HG02759 (cell line): ENCODE results near the gene TRIM47.

Source experiments
- ATAC-seq: cut with Tn5 transposase; IDR thresholded peaks from one replicate; pipeline ENCODE4 v1.9.1; 2021; ENCODE audit warnings: mild to moderate bottlenecking, moderate library complexity; ENCODE audit not compliant: unreplicated experiment

The TRIM47 gene, protein sequence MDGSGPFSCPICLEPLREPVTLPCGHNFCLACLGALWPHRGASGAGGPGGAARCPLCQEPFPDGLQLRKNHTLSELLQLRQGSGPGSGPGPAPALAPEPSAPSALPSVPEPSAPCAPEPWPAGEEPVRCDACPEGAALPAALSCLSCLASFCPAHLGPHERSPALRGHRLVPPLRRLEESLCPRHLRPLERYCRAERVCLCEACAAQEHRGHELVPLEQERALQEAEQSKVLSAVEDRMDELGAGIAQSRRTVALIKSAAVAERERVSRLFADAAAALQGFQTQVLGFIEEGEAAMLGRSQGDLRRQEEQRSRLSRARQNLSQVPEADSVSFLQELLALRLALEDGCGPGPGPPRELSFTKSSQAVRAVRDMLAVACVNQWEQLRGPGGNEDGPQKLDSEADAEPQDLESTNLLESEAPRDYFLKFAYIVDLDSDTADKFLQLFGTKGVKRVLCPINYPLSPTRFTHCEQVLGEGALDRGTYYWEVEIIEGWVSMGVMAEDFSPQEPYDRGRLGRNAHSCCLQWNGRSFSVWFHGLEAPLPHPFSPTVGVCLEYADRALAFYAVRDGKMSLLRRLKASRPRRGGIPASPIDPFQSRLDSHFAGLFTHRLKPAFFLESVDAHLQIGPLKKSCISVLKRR

DNA sequence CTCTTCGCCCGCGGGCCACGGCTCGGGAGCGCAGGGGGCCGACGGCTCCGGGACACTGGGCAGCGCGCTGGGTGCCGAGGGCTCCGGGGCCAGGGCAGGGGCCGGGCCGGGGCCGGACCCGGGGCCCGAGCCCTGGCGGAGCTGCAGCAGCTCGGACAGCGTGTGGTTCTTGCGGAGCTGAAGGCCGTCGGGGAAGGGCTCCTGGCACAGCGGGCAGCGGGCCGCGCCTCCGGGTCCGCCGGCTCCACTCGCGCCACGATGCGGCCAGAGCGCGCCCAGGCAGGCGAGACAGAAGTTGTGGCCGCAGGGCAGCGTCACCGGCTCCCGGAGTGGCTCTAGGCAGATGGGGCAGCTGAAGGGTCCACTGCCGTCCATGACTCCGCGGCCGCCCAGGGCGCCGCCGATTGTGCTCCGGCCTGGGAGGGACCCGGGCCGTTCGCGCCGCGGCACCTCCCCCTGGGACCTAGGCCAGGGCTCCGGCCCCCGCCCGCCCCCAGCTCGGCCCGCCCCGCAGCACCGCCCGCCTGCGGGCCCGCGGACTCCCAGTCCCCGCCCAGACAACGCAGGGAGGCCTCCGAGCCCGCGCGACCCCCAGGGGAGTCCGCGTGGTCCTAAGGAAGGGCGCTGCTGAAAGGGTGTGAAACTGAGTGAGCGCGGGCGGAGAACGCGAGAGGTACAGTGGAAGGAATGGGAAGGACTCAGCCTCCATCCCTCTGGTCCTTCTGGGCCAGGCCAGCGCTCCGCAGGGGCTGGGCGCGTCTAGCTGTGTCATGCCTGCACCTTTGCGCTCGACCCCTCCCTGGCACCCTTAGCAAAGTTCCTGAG, at the start of gene TRIM47:
TSS of gene TRIM47 (minus strand) at position 408 of the 825 bp plus-strand sequence. CDS start at position 375, 33 bp downstream.
- ATAC-seq: no peak

DNA sequence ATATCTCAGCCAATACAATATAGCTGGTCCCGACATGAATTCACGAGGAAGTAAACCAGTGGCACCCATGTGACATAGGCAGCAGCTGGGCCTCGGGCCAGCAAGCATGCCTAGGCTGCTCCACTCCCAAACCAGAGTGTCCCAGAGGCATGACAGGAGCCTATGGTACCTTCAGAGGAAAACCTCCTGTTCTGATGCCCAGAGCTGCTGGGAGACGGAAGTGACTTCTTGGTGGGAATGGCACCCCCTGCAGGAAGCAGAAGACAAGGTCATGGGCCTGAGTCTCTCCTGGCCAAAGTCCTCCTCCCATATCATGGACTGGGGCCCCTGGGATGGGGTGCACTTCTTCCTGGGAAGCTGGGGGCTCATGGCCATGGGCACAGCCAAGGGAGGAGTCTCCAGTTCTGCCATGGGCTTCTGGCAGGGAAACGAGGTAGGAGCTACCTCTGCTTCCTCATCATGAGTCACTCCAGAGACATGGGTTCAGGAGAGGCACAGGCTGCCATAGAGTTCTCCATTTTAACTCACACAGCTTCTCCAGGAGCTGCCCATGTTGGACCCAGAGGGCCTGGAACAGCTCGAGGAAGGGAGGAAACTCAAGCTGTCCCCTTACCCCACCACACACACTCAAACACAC, 49.0 kb upstream of the TRIM47 start:
- no peak for ATAC-seq

GRCh38 chr17:75926456-75926855, 48.1 kb upstream of the TRIM47 start:
- no peak for ATAC-seq

GRCh38 chr17:75925912-75926311, 47.5 kb upstream of the TRIM47 start:
- no peak for ATAC-seq

- ATAC-seq: no peak
Measured at GRCh38 chr17:75925103-75925502, 46.7 kb upstream of the TRIM47 start.

DNA sequence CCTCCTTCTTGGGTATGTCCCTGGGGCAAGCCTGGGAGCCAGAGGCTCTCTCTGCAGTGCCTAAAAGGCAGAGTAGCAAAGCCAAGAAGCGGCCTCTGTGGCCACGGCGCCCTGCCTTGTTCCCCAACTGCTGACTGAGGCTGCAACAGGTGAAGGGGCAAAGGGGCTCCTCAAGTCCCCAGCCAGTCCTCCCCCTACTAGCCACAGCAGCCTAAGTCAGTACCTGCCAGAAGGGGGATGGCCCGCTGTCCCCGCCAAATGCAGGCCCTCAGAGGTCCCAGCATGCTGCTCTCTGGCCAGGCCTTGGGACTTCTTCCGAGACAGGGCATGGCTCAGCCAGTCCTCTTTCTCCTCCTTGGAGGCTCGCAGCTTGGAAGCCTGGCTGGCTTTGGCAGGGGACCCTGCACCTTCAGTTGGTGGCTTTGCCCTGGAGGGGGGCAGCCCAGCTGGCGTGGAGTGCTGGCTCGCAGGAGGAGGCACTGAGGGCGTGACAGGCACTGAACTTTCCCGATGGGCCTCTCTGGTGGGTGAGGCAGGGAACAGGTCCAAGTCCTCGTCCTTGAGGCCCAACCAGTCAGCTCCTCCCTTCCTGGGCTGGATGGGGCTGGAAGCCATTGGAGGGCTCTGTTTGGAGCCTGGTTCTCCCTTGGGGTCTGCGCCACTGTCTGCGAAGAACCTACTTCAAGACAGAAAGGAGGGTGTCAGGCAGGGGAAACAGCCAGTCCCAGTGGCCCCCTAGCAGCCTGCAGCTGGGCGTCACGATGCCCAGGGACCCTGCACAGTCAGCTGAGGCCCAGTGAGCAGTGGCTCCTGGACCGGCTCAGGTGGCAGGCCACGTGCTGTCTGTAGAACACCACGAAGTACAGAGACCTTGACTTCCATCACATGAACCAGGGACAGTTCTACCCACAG, 44.8 kb upstream of the TRIM47 start:
- ATAC-seq: no peak

GRCh38 chr17:75922173-75922961, 44.0 kb upstream of the TRIM47 start:
- no peak for ATAC-seq

GRCh38 chr17:75921596-75921995, 43.2 kb upstream of the TRIM47 start:
- no peak for ATAC-seq

- ATAC-seq: no peak
Measured at GRCh38 chr17:75920045-75920560, 41.7 kb upstream of the TRIM47 start.

- ATAC-seq: no peak
Measured at GRCh38 chr17:75919611-75920010, 41.2 kb upstream of the TRIM47 start.

DNA sequence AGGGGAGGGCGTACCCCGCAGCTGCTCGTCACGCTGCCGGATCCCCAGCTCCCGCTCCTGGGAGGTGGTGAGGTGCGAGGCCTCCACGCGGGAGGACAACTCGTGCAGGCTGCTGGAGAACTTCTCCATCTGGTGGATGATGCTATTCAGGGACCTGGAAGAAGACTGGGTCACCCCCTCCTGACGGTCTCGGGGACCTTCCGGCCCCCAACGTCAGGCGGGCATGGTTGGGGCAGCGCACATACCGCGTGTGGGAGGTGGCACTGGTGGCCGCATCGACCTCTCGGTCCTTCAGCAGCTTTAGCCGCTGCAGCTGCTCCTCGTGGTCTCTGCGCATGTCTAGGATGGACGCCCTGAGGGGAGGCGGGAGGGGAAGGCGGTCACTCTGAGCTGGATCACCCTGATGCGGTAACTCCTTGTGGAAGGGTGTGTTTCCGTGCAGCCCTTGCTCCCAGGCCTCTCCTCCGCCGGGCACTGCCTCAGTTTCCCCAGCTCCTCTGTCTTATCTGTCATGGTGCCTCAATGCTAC, 39.6 kb upstream of the TRIM47 start:
- no peak for ATAC-seq

DNA sequence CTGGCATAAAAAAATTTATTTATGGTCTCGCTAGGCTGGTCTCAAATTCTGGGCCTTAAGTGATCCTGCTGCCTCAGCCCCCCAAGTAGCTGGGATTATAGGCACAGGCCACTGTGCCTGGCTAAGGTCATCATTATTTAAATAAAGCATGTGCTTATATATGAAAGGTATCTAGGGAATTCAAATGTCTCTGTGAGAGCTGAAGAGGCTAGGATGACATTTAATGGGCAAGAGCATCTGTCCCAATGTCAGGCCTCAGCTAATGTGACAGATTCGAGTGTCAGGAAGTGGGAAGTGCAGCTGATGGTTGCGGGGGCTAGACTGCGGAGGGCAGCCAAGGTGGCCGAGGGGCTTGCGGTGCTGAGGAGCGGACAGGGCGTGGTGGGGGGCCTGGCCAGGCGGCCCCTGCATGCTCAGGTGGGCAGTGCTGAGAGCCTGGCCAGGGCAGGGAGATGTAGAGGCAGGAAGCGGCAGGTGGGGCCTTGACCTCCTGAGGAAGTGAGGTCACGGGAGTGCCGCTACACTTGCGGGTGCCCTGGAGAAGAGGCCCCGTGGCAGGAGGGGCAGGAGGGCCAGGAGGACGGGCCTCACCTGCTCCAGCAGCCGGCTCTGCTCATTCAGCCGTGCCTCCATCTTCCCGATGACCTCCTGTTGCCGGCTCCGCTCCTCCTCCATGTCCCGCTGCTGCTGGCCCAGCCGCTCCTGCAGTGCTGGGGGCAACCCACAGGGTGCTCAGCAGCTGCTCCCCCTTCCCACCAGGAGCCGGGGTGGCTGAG, 38.9 kb upstream of the TRIM47 start:
- ATAC-seq: no peak

- no peak for ATAC-seq
Measured at GRCh38 chr17:75915268-75915667, 36.9 kb upstream of the TRIM47 start.

- no peak for ATAC-seq
Measured at GRCh38 chr17:75914643-75915267, 36.4 kb upstream of the TRIM47 start.

GRCh38 chr17:75913537-75914210, 35.3 kb upstream of the TRIM47 start:
- no peak for ATAC-seq

DNA sequence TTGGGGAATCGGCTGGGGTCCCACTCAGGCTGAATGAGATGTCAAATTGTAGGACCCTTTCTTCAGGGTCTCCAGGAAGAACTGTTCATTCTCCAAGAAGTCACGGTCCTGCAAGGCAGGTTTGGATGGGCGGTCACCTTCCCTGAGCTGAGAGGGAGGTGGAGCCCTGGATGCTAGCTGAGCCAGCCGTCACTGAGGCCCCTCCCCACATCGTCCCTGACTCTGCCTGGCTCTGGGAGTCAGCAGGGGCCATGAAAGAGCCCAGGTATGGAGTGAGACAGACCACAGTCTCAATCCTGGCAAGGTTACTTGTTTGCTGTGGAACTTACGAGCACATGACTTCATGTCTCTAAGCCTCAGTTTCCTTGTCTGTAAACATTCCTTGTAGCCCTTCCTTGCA, 32.3 kb upstream of the TRIM47 start:
- ATAC-seq: no peak

DNA sequence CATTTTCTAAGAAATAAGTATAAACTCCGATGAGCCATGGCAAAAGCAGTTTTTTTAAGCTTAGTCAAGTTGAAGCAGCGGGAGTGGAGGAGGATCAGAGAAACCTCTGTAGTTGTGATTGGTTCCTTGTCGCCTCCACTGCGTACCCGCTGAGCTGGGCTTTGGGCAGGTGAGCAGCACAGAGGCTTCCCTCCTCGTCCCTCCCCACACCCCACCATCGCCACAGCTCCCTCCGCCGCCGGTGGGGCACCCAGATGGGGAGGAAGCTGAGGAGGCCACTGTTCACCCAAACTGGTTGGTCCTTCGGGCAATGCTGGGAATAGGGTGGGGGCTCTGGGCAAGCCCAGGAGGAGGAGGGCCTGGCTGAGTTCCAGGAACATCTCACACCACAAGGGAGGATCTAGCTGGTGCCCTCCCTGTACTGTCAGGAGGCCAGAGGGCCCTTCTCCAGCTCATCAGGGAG, 31.5 kb upstream of the TRIM47 start:
- ATAC-seq: no peak
